Astrocyte of the spinal cord (primary cell): Measurements from ENCODE around the gene POLR1F.

Experiments used
- DNase-seq: peaks from one replicate; pipeline ENCODE4 v3.0.0; 2011; ENCODE audit warnings: low read depth, low spot score
- H3K4me3 ChIP-seq: 2 replicates; pipeline ENCODE4 v1.5.1; 2011; ENCODE audit warnings: low read depth, mild to moderate bottlenecking, low read length, moderate library complexity
- in situ Hi-C: cut with HindIII; loops from 2 replicates; pipeline ENCODE4 v1.10.0; 2017; ENCODE audit warnings: low sequenced_read_pairs
- TF ChIP-seq, protein P1 (sequence below): IDR thresholded peaks from 2 replicates; pipeline ENCODE4 v1.5.1; 2012; ENCODE audit warnings: low read depth, mild to moderate bottlenecking, low read length, inconsistent platforms

Gene POLR1F

DNA sequence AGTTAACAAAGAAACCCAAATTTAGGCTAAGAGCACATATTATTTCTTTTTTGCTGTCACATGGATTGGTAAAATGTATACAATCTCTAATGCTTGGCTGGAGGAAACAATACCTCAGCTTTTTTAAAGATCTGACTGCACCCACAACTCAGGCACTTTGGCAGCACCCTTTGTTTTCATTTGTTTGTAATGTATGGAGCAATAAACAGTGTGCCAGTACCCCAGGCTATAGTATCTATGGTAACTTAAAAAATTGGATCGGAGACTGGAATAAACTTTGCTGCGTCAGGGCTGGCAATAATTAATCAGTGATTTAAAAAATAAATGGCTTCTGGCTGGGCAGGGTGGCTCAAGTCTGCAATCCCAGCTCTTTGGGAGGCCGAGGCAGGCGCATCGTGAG, 27.2 kb downstream of the POLR1F start:
- in situ Hi-C loops: no loop called here
- DNase-seq: no peak
- no peak overlapping the region for H3K4me3 ChIP-seq
- TF ChIP-seq, protein P1, sequence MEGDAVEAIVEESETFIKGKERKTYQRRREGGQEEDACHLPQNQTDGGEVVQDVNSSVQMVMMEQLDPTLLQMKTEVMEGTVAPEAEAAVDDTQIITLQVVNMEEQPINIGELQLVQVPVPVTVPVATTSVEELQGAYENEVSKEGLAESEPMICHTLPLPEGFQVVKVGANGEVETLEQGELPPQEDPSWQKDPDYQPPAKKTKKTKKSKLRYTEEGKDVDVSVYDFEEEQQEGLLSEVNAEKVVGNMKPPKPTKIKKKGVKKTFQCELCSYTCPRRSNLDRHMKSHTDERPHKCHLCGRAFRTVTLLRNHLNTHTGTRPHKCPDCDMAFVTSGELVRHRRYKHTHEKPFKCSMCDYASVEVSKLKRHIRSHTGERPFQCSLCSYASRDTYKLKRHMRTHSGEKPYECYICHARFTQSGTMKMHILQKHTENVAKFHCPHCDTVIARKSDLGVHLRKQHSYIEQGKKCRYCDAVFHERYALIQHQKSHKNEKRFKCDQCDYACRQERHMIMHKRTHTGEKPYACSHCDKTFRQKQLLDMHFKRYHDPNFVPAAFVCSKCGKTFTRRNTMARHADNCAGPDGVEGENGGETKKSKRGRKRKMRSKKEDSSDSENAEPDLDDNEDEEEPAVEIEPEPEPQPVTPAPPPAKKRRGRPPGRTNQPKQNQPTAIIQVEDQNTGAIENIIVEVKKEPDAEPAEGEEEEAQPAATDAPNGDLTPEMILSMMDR: no peak

DNA sequence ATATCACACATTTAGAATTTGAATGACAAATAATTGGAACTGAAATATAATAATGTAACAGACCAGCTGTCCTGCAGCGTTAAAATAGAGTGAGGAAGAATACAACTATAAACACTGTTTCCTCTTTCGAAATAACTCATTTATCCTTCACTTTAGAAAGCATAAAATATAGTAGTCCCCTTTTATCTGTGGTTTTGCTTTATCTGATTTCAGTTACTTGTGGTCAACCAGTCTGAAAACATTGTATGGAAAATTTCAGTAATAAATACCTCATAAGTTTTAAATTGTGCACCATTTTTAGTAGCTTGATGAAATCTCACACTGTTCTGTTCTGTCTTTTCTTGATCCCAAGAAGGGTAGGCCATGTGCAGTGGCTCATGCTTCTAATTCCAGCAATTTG, 31.7 kb downstream of the POLR1F start:
- TF ChIP-seq, protein P1: no peak
- no peak overlapping the region for H3K4me3 ChIP-seq
- in situ Hi-C loops: no loop called here
- peak; percentile 24 for DNase-seq

DNA sequence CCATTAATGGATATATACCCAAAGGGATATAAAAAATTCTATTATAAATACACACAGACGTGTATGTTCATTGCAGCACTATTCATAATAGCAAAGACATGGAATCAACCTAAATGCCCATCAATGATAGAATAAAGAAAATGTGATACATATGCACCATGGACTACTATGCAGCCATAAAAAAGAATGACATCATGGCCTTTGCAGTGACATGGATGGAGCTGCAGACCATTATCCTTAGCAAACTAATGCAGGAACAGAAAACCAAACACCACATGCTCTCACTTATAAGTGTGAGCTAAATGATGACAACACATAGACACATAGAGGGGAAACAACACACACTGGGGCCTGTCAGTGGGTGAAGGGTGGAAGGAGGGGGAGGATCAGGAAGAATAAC, 33.0 kb downstream of the POLR1F start:
- in situ Hi-C loops: no loop called here
- H3K4me3 ChIP-seq: no peak overlapping the region
- TF ChIP-seq, protein P1: no peak
- DNase-seq: no peak

DNA sequence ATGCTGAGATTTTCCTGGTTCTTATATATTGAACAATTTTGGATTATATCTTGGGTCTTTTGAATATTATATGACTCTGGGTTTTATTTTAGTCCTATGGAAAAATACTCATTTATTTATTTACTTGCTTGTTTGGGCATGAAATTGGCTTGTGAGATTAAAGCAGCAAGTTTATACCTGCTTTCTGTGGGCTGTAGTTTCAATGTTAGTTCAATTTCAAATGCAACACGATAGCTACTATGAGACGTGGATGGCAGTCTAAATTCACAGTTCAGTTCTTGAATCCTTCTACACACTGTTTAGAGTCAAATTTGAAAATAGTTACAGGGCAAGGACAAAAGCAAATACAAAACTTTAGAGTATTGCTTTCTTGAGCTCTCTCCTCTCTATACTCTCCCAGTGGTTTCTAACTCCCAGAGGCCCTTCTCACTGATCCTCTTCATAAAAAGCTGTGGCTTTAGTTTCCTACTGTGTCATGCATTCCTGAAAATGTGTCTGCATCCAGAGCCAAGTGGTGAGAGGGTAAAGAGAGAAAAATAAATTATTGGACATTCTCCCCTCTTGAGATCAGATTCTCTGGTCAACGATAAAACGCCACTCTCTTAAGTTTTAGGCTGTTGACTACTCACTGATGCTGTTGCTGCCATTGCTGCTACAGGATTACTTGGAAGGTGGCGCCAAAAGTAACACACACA, 34.4 kb downstream of the POLR1F start:
- in situ Hi-C loops: no loop called here

DNA sequence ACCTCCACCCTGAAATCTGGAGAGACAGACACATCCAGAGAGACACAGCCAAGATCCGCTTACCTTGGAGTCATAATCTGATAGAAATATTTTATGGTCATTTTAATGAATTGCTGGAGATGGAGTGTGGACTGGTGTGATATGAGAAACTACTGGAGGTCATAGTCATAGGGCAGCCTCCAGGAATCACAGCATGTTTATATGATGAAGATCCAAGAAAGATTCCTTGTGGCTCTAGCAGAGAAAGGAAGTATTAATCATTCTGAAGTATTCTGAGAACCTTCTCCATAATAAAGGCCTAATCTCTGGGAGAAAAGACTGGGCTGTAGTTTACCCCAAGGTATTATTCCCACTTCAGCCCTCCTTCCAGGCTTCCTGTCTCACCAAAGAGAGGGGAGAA, 38.0 kb downstream of the POLR1F start:
- no peak for DNase-seq
- no peak overlapping the region for H3K4me3 ChIP-seq
- TF ChIP-seq, protein P1: no peak
- in situ Hi-C loops: no loop called here

More for the DNA sequence above, 34.4 kb downstream of the POLR1F start:
- TF ChIP-seq, protein P1: no peak
- peak; percentile 62 for DNase-seq
- no peak overlapping the region for H3K4me3 ChIP-seq

DNA sequence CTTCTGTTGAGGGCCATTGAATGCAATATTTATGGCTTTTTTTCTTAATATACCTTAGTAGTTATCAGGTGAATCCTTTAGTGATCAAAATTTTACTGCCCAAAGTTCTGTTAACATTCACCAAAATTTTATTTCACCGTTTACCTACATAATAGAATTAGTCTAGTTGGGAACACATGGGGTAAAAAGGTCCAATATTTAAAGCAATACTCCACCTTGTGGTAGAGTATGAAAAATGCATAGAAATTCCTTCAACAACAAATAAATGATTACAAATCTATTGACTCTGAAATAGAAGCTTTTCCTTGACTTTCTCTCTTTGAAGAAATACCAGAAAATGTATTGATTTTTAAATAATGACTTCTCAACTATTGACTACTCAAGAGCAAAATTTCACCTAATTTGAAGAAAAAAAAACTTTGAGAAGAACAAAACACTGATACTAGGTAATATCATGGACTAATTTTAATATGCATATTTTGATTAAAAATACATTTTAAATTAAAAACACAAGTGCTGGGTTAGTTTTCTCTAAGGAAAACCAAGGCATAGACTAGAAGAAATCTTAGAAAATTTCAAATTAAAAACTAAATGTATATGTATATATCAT, 43.3 kb downstream of the POLR1F start:
- peak; percentile 57 for DNase-seq
- in situ Hi-C loops: no loop called here
- no peak overlapping the region for H3K4me3 ChIP-seq
- TF ChIP-seq, protein P1: peak; percentile 48
